Measurements from ENCODE around the gene CDC14A.

DNA sequence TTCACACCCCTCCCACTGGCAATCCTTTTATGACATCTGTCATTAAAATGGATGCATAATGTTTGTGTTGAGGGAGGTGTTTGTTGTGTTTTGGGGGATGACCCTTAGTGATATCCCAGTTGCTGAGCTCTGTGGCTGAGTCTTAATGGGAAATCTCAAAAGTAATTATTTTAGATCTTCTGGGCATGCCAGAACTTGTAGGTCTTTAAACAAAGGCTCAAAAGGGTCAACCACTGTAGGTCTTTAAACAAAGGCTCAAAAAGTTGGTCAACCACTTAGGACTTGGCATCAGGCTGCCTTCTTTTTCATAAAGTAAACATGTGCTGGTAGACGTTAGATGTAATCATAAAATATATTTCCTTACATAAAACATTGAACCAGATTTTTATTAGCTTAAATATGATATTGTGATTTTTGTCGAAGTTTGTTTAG is 78.0 kb downstream of the CDC14A start:
- TF ChIP-seq SUZ12 (IDR thresholded peaks at IDR 0.05) (no peak), FOXM1 (IDR thresholded peaks at IDR 0.05; ENCODE audit: borderline replicate concordance) (no peak), LEF1 (IDR thresholded peaks at IDR 0.05; ENCODE audit: borderline replicate concordance) (no peak), ZNF384 (IDR thresholded peaks at IDR 0.05) (no peak)

Data from HEK293T (cell line).